Measurements from ENCODE around the gene C2CD2.
A peak's percentile ranks its signal among the peaks of the same experiment; 100 is the strongest.

DNA sequence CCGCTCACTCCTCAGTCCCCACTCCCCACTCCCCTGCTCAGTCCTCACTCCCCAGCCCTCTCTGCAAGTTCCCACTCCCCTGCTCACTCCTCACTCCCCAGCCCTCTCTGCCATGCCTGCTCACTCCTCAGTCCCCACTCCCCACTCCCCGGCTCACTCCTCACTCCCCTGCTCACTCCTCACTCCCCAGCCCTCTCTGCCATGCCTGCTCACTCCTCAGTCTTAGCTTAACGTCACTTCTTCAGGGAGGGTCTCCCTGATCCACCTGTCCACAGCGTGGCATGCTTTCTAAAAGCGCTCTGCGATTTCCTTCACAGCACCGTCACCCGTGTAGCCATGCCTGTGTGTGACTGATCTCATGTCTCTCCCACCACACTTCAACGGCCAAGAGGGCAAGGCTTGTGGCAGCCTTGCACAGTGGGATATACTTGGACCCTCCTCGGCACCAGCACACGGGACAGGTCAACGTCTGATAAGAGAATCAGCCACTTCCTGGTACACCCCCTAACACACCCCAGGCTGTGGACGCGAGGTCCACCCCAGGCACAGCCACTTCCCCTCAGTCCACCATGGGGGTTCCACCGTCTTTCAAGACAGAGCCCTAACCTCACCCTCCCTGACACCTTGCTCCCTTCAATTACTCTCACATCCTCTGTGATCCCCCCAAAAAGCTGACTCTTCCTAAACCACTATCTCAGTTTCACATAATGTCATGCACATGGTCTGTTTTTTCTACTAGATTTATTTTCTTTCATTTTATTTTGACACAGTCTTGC lies 88.6 kb downstream of the C2CD2 start:
- TF ChIP-seq EZH2 (IDR thresholded peaks at IDR 0.05; ENCODE audit: borderline replicate concordance, control insufficient read depth, low read depth, low read length): no peak
- TF ChIP-seq CTCF (IDR thresholded peaks at IDR 0.05 in 2 of 3, conservative IDR thresholded peaks at IDR 0.05 in 1 of 3; ENCODE audit: control insufficient read depth in 2 of 3, extremely low read depth in 1 of 3, insufficient read depth in 1 of 3, low read depth in 3 of 3, low read length in 3 of 3): no peak
- TF ChIP-seq CREB1 (IDR thresholded peaks at IDR 0.05; ENCODE audit: low read depth): 0 out of 2 replicates have a peak, but pooled peaks have one; percentile 5
- no peak for TF ChIP-seq PBX3 (IDR thresholded peaks at IDR 0.05; ENCODE audit: insufficient replicate concordance, low read depth, low read length)
- no peak for TF ChIP-seq CHD1 (IDR thresholded peaks at IDR 0.05; ENCODE audit: low read depth, low read length)
- TF ChIP-seq CBX3 (IDR thresholded peaks at IDR 0.05; ENCODE audit: borderline replicate concordance, low read depth): no peak
- TF ChIP-seq MYC (IDR thresholded peaks at IDR 0.05; ENCODE audit: insufficient read depth, insufficient read length, insufficient replicate concordance, low read length, severe bottlenecking): no peak
- no peak for TF ChIP-seq JUND (IDR thresholded peaks at IDR 0.05; ENCODE audit: low read depth, low read length)
- no peak for TF ChIP-seq SREBF1 (IDR thresholded peaks at IDR 0.05; ENCODE audit: low read length)
- TF ChIP-seq SP1 (IDR thresholded peaks at IDR 0.05; ENCODE audit: low read depth, low read length): no peak
- TF ChIP-seq, protein P1, sequence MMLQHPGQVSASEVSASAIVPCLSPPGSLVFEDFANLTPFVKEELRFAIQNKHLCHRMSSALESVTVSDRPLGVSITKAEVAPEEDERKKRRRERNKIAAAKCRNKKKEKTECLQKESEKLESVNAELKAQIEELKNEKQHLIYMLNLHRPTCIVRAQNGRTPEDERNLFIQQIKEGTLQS (IDR thresholded peaks at IDR 0.05; ENCODE audit: borderline replicate concordance, extremely low read depth, low read depth, low read length): no peak
- no peak for TF ChIP-seq ZNF274 (IDR thresholded peaks at IDR 0.05; ENCODE audit: insufficient read depth, insufficient read length)
- TF ChIP-seq FOXM1 (IDR thresholded peaks at IDR 0.05; ENCODE audit: low read depth, low read length): peak; percentile 66; the same call in 1 of the 2 replicates

Data from GM12878 (cell line).